Measurements from ENCODE around the gene RYR1.

- TF ChIP-seq, protein P1, sequence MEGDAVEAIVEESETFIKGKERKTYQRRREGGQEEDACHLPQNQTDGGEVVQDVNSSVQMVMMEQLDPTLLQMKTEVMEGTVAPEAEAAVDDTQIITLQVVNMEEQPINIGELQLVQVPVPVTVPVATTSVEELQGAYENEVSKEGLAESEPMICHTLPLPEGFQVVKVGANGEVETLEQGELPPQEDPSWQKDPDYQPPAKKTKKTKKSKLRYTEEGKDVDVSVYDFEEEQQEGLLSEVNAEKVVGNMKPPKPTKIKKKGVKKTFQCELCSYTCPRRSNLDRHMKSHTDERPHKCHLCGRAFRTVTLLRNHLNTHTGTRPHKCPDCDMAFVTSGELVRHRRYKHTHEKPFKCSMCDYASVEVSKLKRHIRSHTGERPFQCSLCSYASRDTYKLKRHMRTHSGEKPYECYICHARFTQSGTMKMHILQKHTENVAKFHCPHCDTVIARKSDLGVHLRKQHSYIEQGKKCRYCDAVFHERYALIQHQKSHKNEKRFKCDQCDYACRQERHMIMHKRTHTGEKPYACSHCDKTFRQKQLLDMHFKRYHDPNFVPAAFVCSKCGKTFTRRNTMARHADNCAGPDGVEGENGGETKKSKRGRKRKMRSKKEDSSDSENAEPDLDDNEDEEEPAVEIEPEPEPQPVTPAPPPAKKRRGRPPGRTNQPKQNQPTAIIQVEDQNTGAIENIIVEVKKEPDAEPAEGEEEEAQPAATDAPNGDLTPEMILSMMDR (IDR thresholded peaks at IDR 0.05): no peak
- TF ChIP-seq POLR2AphosphoS5 (IDR thresholded peaks at IDR 0.05): no peak
Measured at GRCh38 chr19:38488776-38489481, 55.4 kb downstream of the RYR1 start.
